ENCODE data around the gene STX1B.
"Not testable (repeated sequence)": the region's sequence is repeated elsewhere in the genome, so short reads cannot be mapped to it uniquely, and the experiment has no call there.

The STX1B gene

GRCh38 chr16:31011815-31012214, 1.4 kb upstream of the STX1B start:
- not testable (repeated sequence) for DNase-seq

- no peak for DNase-seq
Measured at GRCh38 chr16:31009894-31010584, 399 bp downstream of the STX1B start.

GRCh38 chr16:31009120-31009519, 1.3 kb downstream of the STX1B start:
- DNase-seq = no peak

- DNase-seq = no peak
Measured at GRCh38 chr16:31008551-31008950, 1.9 kb downstream of the STX1B start.

- DNase-seq = no peak
Measured at GRCh38 chr16:31008149-31008548, 2.3 kb downstream of the STX1B start.

GRCh38 chr16:31007684-31008083, 2.8 kb downstream of the STX1B start:
- no peak for DNase-seq

GRCh38 chr16:31006589-31006988, 3.8 kb downstream of the STX1B start:
- DNase-seq = no peak

GRCh38 chr16:31006086-31006385, 4.4 kb downstream of the STX1B start:
- DNase-seq = no peak

GRCh38 chr16:31005350-31006085, 4.9 kb downstream of the STX1B start:
- no peak for DNase-seq

- no peak for DNase-seq
Measured at GRCh38 chr16:31004658-31005057, 5.8 kb downstream of the STX1B start.

GRCh38 chr16:31003744-31004143, 6.7 kb downstream of the STX1B start:
- DNase-seq = no peak

GRCh38 chr16:31002862-31003341, 7.5 kb downstream of the STX1B start:
- no peak for DNase-seq

GRCh38 chr16:31002250-31002700, 8.2 kb downstream of the STX1B start:
- no peak for DNase-seq

GRCh38 chr16:31001507-31002249, 8.8 kb downstream of the STX1B start:
- no peak for DNase-seq

GRCh38 chr16:31000671-31001382, 9.6 kb downstream of the STX1B start:
- DNase-seq = no peak

GRCh38 chr16:30998852-30999761, 11.3 kb downstream of the STX1B start:
- DNase-seq = no peak

- DNase-seq = no peak
Measured at GRCh38 chr16:30997725-30998711, 12.4 kb downstream of the STX1B start.

- no peak for DNase-seq
Measured at GRCh38 chr16:30996985-30997724, 13.3 kb downstream of the STX1B start.

GRCh38 chr16:30996324-30996984, 14.0 kb downstream of the STX1B start:
- no peak for DNase-seq

All from NCI-H1092 treated with DMSO at 0.1 percent for 48 hours (cell line).